Parathyroid adenoma (tissue), 2 donors: ENCODE measurements around the gene TBXT.

Source experiments
- H2AFZ ChIP-seq: fragments of 300-600 bp; sonication (generic); one replicate; pipeline ENCODE4 v1.7.0; 2017; ENCODE audit warnings: antibody characterized with exemption, mild to moderate bottlenecking
- H3K27ac ChIP-seq: fragments of 300-600 bp; sonication (generic); one replicate; pipeline ENCODE4 v1.7.0; 2017
- H3K27me3 ChIP-seq: fragments of 300-600 bp; sonication (generic); one replicate; pipeline ENCODE4 v1.7.0; 2017; ENCODE audit warnings: low read length; ENCODE audit not compliant: control insufficient read depth, insufficient read depth
- H3K36me3 ChIP-seq: fragments of 300-600 bp; sonication (generic); one replicate; pipeline ENCODE4 v1.7.0; 2017; ENCODE audit warnings: low read length; ENCODE audit not compliant: control insufficient read depth, insufficient read depth
- H3K4me1 ChIP-seq: fragments of 300-600 bp; sonication (generic); one replicate; pipeline ENCODE4 v1.7.0; 2017; ENCODE audit warnings: control low read depth
- H3K4me2 ChIP-seq: fragments of 300-600 bp; sonication (generic); one replicate; pipeline ENCODE4 v1.7.0; 2017; ENCODE audit warnings: low read length
- H3K4me3 ChIP-seq: fragments of 300-600 bp; sonication (generic); one replicate; pipeline ENCODE4 v1.7.0; 2017; ENCODE audit warnings: low read depth, low read length
- H3K79me2 ChIP-seq: fragments of 300-600 bp; sonication (generic); one replicate; pipeline ENCODE4 v1.7.0; 2017; ENCODE audit warnings: control low read depth
- H3K9ac ChIP-seq: fragments of 300-600 bp; sonication (generic); one replicate; pipeline ENCODE4 v1.7.0; 2017; ENCODE audit warnings: mild to moderate bottlenecking
- H3K9me3 ChIP-seq: fragments of 300-600 bp; sonication (generic); one replicate; pipeline ENCODE4 v1.7.0; 2017; ENCODE audit warnings: low read length; ENCODE audit not compliant: control insufficient read depth
- TF ChIP-seq, protein P1 (sequence below): fragments of 300-600 bp; sonication (generic); IDR thresholded peaks from one replicate; pipeline ENCODE4 v1.7.0; 2017; ENCODE audit warnings: antibody characterized with exemption, mild to moderate bottlenecking
- donor health status: primary hyperparathyroidism.

TBXT gene

DNA sequence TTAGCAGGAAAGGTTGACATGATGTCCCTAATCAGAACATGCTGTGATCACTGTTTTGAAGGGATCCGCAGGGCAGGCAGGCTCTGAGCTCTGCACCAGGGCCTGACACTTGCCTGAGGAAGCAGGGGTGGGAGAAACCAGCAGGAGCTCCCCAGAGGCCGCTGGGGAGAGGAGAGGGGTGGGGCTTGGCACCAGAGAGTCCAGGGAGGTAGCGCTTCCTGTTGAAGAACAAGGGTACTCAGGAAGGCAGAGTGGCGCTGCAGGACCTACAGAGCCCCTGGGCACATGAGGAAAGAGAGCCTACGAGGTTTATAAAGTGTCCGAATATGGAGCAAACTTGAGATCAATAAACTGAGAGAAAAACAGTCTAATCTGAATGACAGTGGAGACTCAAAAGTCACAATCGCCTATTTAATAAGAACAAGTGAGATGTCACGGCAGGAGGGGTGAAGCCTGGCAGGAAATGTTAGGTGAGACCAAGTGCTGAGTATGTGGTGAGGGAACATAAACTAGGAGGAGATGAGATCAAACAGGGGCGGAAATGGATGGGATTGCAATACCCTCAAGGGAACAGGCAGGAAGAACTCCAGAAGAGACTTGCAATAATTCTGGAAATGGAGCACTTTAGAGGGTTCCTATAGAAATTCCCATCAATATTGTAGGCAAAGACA, 5.8 kb upstream of the TBXT start:
- Histone ChIP-seq H3K9ac (no peak overlapping the region), H3K9me3 (no peaks in the 10 kb centered on the region), H2AFZ (peak overlapping the region; percentile 68), H3K4me1 (peaks cover 4% of the 10 kb centered on the region), H3K27me3 (no peaks in the 10 kb centered on the region), H3K79me2 (no peaks in the 10 kb centered on the region), H3K4me3 (no peak overlapping the region), H3K27ac (no peak overlapping the region), H3K4me2 (peak overlapping the region; percentile 33), H3K36me3 (no peaks in the 10 kb centered on the region)
- TF ChIP-seq, protein P1, sequence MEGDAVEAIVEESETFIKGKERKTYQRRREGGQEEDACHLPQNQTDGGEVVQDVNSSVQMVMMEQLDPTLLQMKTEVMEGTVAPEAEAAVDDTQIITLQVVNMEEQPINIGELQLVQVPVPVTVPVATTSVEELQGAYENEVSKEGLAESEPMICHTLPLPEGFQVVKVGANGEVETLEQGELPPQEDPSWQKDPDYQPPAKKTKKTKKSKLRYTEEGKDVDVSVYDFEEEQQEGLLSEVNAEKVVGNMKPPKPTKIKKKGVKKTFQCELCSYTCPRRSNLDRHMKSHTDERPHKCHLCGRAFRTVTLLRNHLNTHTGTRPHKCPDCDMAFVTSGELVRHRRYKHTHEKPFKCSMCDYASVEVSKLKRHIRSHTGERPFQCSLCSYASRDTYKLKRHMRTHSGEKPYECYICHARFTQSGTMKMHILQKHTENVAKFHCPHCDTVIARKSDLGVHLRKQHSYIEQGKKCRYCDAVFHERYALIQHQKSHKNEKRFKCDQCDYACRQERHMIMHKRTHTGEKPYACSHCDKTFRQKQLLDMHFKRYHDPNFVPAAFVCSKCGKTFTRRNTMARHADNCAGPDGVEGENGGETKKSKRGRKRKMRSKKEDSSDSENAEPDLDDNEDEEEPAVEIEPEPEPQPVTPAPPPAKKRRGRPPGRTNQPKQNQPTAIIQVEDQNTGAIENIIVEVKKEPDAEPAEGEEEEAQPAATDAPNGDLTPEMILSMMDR, result no peak

DNA sequence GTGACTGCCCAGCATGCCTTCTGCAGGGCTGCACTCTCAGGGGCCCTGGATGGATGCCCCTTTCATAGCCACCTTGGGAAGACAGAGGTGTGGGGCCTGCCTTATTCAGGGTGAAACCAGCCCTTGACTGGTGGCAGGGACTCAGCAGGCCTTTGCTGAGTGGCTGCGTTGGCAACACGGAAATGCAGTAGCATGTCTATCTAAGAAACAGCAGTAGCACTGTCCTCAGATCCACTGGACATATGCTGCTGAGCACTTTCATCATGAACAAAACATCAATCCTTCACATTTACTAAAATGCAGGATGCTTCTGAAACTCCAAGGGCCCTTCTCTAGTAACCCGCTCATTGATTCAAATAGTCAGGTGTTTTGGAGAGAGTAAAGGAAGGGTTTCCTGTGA, 4.9 kb upstream of the TBXT start:
- no peak overlapping the region for H3K9ac ChIP-seq
- H3K27me3 ChIP-seq, result no peaks in the 10 kb centered on the region
- H3K36me3 ChIP-seq, result no peaks in the 10 kb centered on the region
- H3K9me3 ChIP-seq, result no peaks in the 10 kb centered on the region
- H3K27ac ChIP-seq, result no peak overlapping the region
- H3K4me1 ChIP-seq, result peaks cover 5% of the 10 kb centered on the region
- H3K4me3 ChIP-seq, result no peak overlapping the region
- TF ChIP-seq, protein P1, result no peak
- H3K79me2 ChIP-seq, result no peaks in the 10 kb centered on the region
- no peak overlapping the region for H3K4me2 ChIP-seq
- H2AFZ ChIP-seq, result no peak overlapping the region

DNA sequence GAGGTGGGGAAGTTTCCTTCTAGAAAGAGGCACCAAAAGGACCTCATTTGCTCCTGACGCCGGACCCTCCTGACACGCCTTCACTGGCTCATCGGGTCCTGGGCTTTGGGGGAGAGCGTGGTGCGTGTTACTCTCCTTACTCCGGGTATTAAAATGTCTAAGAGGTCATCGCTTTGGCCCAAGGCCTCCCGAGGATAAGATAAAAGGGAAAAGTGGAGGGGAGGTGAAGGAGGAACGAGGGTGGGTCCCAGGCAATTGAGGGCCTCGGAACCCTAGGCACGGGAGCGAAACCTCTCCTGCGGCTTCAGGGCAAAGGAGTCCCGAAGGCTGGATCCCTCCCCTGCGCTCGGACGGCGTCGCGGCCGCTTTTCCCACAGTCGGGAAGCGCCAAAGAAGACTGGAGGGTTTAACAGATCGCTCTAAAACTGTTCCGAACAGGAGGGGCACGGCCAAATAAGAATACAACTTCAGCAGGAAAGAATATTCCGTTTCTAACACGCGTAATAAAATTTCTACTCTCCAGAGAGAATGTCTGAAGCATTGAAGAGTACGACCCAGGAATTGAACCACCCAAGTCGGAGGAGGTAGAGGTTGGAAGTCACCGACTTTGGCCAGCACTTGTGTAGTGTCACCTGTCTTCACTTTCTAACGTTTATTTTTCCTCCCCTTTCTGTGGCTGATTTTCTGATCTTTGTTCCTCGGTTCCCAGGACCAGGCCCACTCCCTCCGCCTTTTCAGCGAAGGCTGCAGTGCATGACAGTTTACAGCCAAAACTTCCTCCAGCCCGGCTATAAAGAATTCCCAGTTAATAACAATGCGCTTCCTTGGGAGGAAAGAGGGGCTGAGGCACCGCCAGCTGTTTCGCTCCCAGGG, 2.1 kb upstream of the TBXT start:
- TF ChIP-seq, protein P1, result no peak

DNA sequence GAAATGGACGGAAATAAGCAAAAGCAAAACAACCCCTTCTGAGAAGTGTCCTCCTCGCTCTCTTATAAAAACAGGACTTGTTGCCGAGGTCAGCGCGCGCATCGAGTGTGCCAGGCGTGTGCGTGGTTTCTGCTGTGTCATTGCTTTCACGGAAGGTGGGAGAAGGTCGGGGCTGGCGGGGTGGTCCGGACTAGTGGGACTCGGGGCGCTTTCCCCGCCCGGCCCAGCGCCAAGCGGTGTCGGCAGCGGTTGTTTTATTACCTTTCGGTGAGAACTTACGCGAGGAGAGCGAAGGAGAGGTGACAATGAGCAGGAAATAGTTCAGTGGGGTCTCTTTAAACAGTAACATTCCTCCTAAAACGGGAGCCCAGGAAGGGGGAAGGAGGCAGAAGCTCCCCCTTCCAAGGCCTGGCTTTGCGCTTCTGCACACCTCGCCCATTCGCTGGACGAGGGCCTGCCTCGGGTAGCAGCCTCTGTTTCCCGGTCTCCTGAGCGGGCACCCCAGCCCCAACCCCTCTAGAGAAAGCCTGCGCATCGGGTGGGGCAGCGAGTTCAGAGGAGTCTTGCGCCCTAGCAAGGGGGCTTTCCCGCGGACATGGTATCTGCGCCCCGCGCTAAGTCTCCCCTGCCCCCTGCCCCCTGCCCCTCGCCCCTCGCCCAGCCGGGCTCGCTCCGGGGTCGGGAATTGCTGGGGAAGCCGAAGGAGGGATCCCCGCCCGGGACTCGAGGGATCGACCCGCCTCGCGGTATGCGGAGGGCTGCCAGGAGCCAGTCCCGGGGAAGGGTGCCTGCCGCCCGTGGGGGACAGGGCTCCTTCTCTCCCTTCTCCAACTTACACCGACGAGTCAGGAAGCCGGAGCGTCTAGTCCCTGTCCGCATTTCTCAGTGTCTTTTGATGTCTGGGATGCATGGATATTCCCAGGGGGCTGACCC, 1.2 kb upstream of the TBXT start:
- no peaks in the 10 kb centered on the region for H3K79me2 ChIP-seq
- peak overlapping the region; percentile 73 for H3K4me2 ChIP-seq
- H3K27me3 ChIP-seq, result no peaks in the 10 kb centered on the region
- H3K4me3 ChIP-seq, result peak overlapping the region; percentile 35
- H3K27ac ChIP-seq, result no peak overlapping the region
- TF ChIP-seq, protein P1, result no peak
- no peaks in the 10 kb centered on the region for H3K9me3 ChIP-seq
- no peak overlapping the region for H3K9ac ChIP-seq
- no peak overlapping the region for H2AFZ ChIP-seq
- no peaks in the 10 kb centered on the region for H3K36me3 ChIP-seq
- peaks cover 5% of the 10 kb centered on the region for H3K4me1 ChIP-seq

More for the DNA sequence above, 2.1 kb upstream of the TBXT start:
- Histone ChIP-seq H3K36me3 (no peaks in the 10 kb centered on the region), H3K4me2 (no peak overlapping the region), H3K9ac (no peak overlapping the region), H3K4me3 (no peak overlapping the region), H3K79me2 (no peaks in the 10 kb centered on the region), H3K9me3 (no peaks in the 10 kb centered on the region), H3K27me3 (no peaks in the 10 kb centered on the region), H3K27ac (no peak overlapping the region), H3K4me1 (peaks cover 5% of the 10 kb centered on the region), H2AFZ (no peak overlapping the region)
